Measurements from ENCODE around the gene SEC11A.

GRCh38 chr15:84624359-84624758 is 91.6 kb downstream of the SEC11A start:
- no peak for TF ChIP-seq CTCF (IDR thresholded peaks at IDR 0.05)
- no peak for TF ChIP-seq ZFX (IDR thresholded peaks at IDR 0.05; ENCODE audit: borderline replicate concordance)
